ENCODE results near the gene TIMP4.
A peak's percentile ranks its signal among the peaks of the same experiment; 100 is the strongest.

TIMP4 gene

GRCh38 chr3:12192173-12192572 is 33.5 kb upstream of the TIMP4 start:
- no peak for FAIRE-seq
- no peak for DNase-seq (ENCODE audit: insufficient read length)
- TF ChIP-seq TAF1 (IDR thresholded peaks at IDR 0.05; ENCODE audit: borderline replicate concordance, low read depth, low read length) (no peak), POLR2A (IDR thresholded peaks at IDR 0.05; ENCODE audit: low read depth, low read length) (no peak), POLR2AphosphoS5 (IDR thresholded peaks at IDR 0.05; ENCODE audit: low read depth, low read length) (no peak)

DNA sequence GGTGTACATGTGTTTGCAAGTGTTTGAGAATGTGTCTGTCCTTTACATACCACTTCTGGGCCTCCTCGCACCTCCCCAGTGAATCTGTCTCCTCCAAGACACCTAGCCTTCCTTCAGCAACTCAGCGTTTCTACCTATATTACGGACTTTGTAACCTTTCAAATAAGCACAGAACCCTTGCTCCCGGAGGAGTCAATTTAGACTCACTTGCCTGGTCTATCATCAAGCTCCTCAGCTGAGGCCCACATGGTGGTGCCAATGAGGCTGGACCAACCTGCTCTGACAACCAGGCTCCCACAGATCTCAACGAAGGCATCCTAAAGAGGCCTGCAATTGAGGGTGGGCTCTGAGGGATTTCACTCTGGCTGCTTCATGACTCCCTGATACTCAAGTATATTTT is 32.8 kb upstream of the TIMP4 start:
- TF ChIP-seq POLR2AphosphoS5 (IDR thresholded peaks at IDR 0.05; ENCODE audit: low read depth, low read length) (no peak), TAF1 (IDR thresholded peaks at IDR 0.05; ENCODE audit: borderline replicate concordance, low read depth, low read length) (no peak), POLR2A (IDR thresholded peaks at IDR 0.05; ENCODE audit: low read depth, low read length) (no peak)
- DNase-seq (ENCODE audit: insufficient read length), result no peak
- FAIRE-seq, result no peak

GRCh38 chr3:12190832-12191231 is 32.1 kb upstream of the TIMP4 start:
- TF ChIP-seq POLR2A (IDR thresholded peaks at IDR 0.05; ENCODE audit: low read depth, low read length) (no peak), POLR2AphosphoS5 (IDR thresholded peaks at IDR 0.05; ENCODE audit: low read depth, low read length) (no peak), TAF1 (IDR thresholded peaks at IDR 0.05; ENCODE audit: borderline replicate concordance, low read depth, low read length) (no peak)
- FAIRE-seq (no peak), DNase-seq (ENCODE audit: insufficient read length) (no peak)

- TF ChIP-seq POLR2A (IDR thresholded peaks at IDR 0.05; ENCODE audit: low read depth, low read length) (no peak), POLR2AphosphoS5 (IDR thresholded peaks at IDR 0.05; ENCODE audit: low read depth, low read length) (no peak), TAF1 (IDR thresholded peaks at IDR 0.05; ENCODE audit: borderline replicate concordance, low read depth, low read length) (no peak)
- DNase-seq (ENCODE audit: insufficient read length) (no peak), FAIRE-seq (no peak)
These were observed 31.6 kb upstream of the TIMP4 start for GRCh38 chr3:12190221-12190807.

DNA sequence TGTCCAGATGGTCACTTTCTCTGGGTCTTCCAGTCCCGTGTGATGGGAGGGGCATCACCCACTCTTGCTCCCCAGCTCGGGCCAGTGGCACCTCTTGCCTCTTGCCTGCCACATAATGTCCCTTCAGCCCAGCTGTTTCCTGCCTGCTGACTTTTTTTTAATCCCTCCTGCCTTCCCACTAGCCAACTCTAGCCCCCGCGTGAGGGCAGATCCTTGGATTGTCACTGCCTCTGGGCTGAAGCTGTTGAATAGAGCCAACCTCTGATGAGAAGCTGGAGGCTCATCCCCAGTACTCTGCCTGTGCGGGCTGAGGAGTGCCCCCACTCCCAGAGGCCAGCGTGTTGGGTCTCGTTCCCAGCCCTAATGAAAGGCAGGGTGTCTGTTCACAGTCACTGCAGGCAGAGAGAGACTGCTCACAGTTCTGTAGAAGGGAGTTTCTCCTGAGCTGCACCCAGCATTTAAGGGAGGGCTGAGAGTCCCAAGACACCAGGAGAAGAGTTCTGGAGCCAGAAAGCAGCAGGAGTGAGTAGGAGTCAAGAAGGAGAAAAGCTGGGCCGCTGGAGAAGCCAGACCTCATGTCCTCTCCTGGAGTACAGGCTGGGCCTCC is 30.1 kb upstream of the TIMP4 start:
- FAIRE-seq, result no peak
- no peak for DNase-seq (ENCODE audit: insufficient read length)
- TF ChIP-seq TAF1 (IDR thresholded peaks at IDR 0.05; ENCODE audit: borderline replicate concordance, low read depth, low read length) (no peak), POLR2A (IDR thresholded peaks at IDR 0.05; ENCODE audit: low read depth, low read length) (no peak), POLR2AphosphoS5 (IDR thresholded peaks at IDR 0.05; ENCODE audit: low read depth, low read length) (no peak)

DNA sequence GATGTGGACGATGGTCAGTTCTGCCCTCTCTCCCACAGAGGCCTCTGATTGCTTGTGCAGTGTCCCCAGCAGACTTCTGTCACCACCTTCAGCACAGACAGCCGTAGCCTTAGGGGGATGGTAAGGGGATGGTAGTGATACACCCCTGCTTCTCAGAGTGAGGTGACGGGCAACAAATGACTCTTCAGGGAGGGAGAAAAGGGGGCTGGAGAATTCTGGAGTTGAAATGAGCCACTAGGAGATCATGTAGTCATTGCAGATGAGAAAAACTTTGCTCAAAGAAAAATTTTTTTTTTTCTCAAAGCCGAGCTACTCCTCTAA is 29.6 kb upstream of the TIMP4 start:
- TF ChIP-seq TAF1 (IDR thresholded peaks at IDR 0.05; ENCODE audit: borderline replicate concordance, low read depth, low read length), result no peak
- no peak for TF ChIP-seq POLR2A (IDR thresholded peaks at IDR 0.05; ENCODE audit: low read depth, low read length)
- no peak for TF ChIP-seq POLR2AphosphoS5 (IDR thresholded peaks at IDR 0.05; ENCODE audit: low read depth, low read length)
- FAIRE-seq (no peak), DNase-seq (ENCODE audit: insufficient read length) (no peak)

- FAIRE-seq, result peak; percentile 76
- DNase-seq (ENCODE audit: insufficient read length), result peak; percentile 46
- TF ChIP-seq TAF1 (IDR thresholded peaks at IDR 0.05; ENCODE audit: borderline replicate concordance, low read depth, low read length), result no peak
- no peak for TF ChIP-seq POLR2AphosphoS5 (IDR thresholded peaks at IDR 0.05; ENCODE audit: low read depth, low read length)
- TF ChIP-seq POLR2A (IDR thresholded peaks at IDR 0.05; ENCODE audit: low read depth, low read length), result no peak
These were observed 29.0 kb upstream of the TIMP4 start for GRCh38 chr3:12187448-12188327.

DNA sequence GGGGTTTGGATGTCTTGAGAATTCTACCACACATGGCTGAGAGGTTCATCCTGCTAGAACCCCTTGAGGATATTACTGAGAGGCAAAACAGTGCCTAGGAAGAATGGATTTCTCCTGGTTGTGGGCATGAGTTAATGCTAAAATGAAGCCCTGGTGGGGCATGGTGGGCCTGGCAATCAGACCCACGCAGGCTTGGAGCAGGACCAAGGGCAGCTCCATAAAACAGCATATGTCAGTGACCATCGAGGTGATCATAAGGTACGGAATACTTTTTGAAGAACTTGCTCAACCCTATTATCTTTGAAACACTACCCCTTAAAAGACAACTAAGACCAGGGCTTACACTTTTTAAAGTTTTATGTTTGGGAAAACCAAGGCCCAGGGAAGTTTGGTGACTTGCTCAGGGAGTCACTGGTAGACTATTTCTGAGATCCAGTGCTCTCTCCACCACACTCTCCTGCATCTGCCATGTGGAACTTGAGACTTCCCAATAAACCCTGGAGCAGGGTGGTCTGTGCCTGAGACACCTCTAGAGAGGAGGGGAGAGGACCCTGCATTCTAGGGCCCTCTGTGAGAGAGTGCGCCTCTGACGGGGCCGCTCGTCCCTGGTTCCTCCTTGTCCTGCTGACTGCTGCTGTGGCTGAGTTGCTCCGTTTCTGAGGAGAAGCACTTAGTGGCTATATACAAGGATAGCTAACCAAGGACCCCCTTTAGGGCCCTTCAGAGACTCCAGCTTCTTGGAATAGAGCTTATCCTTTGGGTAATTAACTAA is 28.0 kb upstream of the TIMP4 start:
- no peak for FAIRE-seq
- no peak for DNase-seq (ENCODE audit: insufficient read length)
- TF ChIP-seq POLR2A (IDR thresholded peaks at IDR 0.05; ENCODE audit: low read depth, low read length) (no peak), TAF1 (IDR thresholded peaks at IDR 0.05; ENCODE audit: borderline replicate concordance, low read depth, low read length) (no peak), POLR2AphosphoS5 (IDR thresholded peaks at IDR 0.05; ENCODE audit: low read depth, low read length) (no peak)

DNA sequence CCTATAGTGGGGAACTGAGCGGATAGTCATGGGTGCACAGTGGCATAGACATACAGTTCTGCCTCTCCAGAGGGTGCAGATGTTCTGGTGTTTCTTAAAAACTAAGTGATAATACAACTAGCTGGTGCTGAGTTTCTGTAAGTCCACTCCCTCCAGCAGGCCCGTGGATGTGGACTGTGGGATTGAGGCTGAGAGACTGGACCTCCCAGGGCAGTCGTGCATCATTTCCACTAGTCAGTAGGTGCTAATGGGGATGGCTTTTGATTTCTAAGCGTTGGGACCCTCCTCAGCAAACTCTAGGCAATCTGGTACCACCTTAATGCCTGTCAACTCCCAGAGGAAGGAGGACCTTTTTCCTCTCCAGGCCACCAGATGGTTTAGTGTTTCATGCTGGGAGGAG is 27.3 kb upstream of the TIMP4 start:
- DNase-seq (ENCODE audit: insufficient read length), result no peak
- TF ChIP-seq POLR2AphosphoS5 (IDR thresholded peaks at IDR 0.05; ENCODE audit: low read depth, low read length), result no peak
- no peak for TF ChIP-seq POLR2A (IDR thresholded peaks at IDR 0.05; ENCODE audit: low read depth, low read length)
- no peak for TF ChIP-seq TAF1 (IDR thresholded peaks at IDR 0.05; ENCODE audit: borderline replicate concordance, low read depth, low read length)
- no peak for FAIRE-seq

GRCh38 chr3:12185172-12185710 is 26.5 kb upstream of the TIMP4 start:
- FAIRE-seq (no peak), DNase-seq (ENCODE audit: insufficient read length) (no peak)
- TF ChIP-seq TAF1 (IDR thresholded peaks at IDR 0.05; ENCODE audit: borderline replicate concordance, low read depth, low read length), result no peak
- TF ChIP-seq POLR2AphosphoS5 (IDR thresholded peaks at IDR 0.05; ENCODE audit: low read depth, low read length), result no peak
- no peak for TF ChIP-seq POLR2A (IDR thresholded peaks at IDR 0.05; ENCODE audit: low read depth, low read length)

- no peak for DNase-seq (ENCODE audit: insufficient read length)
- TF ChIP-seq POLR2A (IDR thresholded peaks at IDR 0.05; ENCODE audit: low read depth, low read length), result no peak
- no peak for TF ChIP-seq TAF1 (IDR thresholded peaks at IDR 0.05; ENCODE audit: borderline replicate concordance, low read depth, low read length)
- no peak for TF ChIP-seq POLR2AphosphoS5 (IDR thresholded peaks at IDR 0.05; ENCODE audit: low read depth, low read length)
- no peak for FAIRE-seq
These were observed 25.8 kb upstream of the TIMP4 start for GRCh38 chr3:12184541-12184940.

Data from GM12892 (cell line).